NCI-H146 (cell line): ENCODE data around the gene AOAH.

Experiments
- DNase-seq: peaks from one replicate; lab custom pipeline; 2025; lab: John Stamatoyannopoulos, UW

The AOAH gene

DNA sequence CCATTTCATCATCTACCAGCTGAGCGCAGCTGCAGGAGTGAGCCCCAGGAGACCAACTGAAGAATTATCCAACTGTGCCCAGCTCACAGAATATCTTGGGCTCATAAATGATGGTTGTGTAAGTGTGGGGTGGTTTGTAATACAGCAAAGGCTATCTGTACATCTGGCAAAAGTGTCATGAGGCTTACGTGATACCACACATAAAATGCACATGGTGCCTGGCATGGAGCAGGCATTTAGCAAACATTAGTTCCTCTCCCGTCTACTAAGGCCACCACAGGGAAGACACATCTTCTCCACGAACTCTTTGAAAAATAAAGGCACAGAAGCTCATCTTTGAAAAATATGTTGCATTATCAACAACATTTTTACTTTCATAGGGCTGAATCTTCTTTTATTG lies 32.3 kb downstream of the AOAH start:
- DNase-seq, result no peak

DNA sequence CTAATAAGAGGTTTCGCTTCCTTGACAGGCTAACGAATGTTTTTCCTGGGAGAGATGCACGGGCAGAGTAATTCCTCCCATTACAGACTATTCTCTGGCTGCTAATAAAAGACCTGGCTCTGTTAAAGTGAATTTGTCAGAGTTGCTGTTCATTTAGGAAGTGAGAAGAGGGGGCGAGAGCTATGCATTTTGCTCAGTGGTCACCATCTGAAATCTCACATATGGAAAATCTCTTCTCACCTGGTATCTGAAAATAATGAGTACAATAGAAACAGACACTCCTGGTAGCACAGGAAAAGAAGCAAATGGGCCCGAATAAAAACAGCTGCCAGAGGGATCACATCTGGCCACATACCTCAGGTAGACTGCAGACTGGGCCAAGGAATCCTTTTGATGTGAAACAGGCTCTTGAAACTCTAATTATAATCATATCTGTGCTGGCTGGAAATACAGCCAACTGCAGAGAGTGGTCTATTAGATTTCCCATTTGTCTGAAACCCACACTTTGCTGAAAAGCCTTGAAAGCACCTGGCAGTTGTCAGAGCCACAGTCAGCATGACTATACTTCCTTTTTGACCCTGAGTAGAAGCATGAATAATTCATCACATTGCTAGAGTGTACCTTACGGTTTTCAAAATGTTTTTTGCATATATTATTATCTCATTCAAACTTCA lies 33.6 kb downstream of the AOAH start:
- DNase-seq, result no peak

DNA sequence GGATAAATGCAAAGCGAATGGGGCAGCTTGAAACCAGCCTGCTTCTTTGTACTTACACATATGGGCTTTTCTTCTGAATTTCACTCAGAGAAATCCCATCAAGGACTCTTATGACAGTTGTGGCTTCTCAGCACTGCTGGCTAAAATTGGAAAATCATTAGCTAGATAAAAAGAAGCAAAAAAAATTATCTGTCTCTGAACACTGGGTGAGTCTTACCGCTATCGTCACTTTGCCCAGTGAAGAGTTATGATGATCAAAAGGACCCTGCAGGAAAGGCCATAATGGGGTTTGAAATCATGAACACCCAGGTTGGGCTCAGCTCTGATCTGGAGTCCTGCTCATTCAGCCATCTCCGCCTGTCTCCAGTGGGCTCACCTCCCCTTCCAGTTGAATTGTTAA lies 34.3 kb downstream of the AOAH start:
- no peak for DNase-seq

DNA sequence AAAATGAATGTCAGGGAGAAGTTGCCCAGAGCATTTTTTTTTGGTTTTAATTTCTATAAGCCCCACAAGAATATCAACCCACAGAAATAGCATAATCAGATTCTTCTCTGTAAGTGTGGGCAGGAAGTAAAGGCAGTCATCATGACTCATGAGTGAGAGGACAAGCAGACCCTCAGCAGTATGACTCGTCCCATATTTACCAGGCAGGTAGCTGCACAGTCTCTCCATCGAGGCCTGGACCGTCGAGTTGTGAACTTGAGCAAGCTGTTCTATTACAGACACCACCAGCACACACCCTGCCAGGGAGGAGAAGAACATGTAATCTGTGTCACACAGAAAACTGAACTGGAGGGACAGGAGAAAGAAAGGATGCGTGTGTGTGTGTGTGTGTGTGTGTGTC lies 37.8 kb downstream of the AOAH start:
- DNase-seq, result no peak

DNA sequence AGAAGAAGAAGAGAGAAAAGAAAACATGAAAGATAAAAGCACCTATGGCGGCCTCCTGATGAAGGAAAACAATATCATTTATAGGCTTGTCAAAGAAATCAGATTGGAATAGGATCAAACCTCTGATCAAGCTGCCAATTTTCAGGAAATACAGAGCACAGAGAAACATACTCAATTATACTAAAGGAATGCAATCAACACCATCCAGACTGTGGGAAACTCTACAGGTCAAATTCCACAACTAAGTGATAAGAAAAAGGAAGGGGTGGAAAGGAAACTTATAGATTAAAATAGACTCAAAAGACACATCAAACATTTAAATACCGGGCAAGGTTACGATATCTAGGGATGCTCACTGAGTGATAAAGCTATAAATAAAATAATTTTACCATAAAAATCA lies 39.3 kb downstream of the AOAH start:
- no peak for DNase-seq

DNA sequence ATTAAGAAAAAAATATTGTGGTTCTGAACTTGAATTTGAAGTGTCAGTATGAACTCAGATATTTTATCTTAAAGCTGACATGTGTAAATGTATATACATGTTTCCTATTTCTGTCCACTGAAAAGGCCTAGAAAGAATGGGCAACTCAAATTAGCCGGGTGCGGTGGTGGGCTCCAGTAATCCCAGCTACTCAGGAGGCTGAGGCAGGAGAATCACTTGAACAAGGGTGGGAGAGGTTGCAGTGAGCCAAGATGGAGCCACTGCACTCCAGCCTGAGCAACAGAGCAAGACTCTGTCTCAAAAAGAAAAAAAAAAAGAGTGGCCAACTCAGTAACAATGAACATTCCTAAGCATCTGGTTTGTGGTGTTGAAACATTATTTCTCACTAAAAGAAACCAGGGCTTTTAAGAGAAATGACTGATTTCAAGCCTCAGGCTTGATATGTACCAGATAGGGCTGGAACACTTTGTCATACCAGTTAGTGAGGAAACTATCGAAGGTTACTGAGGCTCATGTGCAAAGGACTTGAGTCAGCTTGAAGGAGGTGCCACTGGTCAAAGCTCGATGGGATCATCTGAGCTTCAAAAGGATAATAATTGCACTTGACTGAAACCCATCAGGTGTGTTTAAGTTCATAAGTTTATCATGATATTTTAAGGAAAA lies 40.5 kb downstream of the AOAH start:
- DNase-seq, result no peak

DNA sequence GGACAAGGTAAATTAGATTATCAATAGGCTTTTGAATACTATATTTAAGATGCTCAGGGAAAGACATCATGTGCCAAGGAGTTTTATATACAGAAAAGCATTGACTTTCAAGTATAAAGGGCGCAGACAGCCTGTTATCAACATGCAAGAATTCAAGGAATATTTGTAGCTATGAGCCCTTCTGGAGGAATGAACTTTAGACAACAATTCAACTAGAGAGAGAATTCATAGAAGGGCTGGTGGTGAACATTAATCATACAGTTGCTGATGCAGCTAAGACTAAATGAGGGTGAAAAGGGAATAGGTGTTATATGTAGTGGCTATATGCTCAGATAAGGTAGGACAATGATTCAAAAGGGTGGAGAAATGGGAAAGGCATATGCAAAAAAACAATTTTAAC lies 41.2 kb downstream of the AOAH start:
- no peak for DNase-seq

DNA sequence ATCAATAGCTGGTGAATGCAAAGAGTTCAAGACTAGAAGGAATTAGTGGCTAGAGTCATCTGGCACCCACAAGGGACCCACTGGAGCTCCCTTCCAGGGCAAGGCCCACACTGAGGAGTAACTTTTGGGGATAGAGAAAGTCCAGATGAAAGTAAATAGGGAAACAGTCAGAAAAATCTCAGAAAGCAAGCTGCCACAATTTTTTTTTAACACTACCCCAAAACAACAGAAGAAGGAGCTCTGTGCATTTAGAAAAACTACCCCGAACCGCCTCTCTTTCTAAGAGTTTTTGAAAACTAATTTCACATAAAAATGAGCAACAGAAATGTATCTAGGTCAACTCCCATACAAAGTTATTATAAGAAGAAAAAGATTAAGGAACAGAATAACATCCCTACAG lies 42.2 kb downstream of the AOAH start:
- DNase-seq, result no peak

DNA sequence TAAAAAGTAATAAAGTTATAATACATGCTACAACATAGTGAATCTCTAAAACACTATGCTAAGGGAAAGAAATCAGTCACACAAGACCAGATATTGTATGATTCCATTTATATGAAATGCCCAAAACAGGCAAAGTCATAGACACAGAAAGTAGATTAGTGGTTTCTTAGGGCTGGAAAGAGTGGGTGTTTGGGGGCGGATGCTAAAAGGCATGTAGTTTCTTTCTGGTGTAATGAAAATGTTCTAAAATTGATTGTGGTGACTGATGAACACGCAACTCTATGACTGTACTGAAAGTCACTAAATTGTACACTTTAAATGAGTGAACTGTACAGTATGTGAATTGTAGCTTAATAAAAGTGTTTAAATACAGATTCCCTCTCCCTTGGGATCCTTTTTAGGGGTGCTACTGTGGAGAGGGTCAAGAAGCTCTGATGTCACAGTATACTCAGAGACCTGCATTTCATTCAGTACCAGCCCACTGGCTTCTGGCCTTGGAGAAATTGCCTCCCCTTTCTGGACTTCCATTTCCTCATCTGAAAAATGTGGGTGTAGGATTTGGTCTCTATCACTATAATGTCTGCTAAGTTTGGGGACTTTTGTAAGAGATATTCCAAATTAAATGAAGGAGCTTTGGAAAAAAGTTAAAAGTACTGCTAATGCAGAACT lies 46.4 kb downstream of the AOAH start:
- no peak for DNase-seq

DNA sequence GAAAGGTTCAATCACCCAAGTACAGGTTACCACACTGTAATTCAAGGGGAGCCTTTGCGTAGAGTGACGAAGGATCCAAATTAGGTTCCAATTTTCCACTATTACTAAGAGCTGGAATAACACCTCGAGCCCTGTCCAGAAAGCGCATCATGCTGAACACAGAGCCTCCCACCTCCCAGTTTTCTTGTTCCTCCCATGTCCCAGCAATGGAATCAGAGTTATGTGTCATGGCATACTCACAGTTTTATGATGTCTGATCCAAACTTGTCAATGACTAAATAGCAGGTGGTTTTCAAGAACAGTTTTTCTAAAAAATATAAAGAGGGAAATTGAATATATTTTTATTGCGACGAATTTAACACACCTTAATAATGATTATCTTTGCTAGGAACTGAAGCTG lies 50.6 kb downstream of the AOAH start:
- DNase-seq, result no peak

DNA sequence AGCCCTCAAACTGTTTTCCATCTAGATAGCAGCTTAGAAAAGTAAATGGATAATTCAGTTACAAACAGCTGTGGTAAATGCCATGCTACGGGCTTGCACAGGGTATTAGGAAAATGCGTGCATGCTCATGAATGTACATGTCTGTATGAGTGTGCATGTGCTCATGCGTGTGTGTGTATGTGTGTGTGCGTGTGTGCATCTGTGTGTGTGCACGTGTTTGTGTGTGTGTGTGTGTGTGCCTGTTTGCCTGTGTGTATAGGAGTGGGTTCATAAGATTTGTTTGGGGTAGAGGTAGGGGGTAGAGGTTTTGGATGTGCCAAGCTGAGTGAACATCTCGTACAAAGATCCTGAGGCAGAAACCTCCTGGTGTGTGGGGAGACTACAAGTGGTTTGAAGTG lies 52.9 kb downstream of the AOAH start:
- DNase-seq, result no peak

DNA sequence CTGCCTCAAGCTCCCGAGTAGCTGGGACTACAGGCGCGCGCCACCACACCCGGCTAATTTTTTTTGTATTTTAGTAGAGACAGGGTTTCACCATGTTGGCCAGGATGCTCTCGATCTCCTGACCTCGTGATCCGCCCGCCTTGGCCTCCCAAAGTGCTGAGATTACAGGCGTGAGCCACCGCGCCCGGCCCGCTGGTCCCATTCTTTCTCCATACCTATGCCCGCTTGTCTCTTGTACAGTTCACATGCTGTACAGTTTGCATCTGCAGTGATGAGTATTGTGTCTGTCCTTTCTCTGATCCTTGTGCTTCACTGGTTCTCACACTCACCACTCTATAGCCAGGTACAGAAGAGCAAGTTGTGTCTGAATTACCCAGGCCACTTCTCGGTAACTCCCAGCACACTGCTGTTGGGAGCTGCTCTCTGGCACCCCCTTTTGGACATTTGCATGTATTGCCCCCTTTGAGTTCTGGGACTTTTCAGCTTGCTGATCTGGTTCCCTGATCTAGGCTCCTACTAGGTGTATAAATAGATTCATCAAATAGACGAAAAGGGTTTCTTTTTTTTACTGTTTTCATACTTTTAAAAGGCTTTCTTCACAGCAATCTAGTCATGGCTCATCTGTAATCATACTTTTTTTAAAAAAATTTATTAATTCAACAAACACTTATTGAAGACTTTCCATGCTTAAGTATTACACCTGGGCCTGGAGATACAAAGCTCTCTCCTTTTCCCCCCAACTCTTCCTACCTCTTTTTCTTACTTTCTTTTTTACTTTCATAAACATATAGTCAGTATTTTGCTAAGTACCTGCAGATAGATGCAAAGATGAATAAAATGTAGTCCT lies 53.5 kb downstream of the AOAH start:
- DNase-seq, result peak; percentile 66

DNA sequence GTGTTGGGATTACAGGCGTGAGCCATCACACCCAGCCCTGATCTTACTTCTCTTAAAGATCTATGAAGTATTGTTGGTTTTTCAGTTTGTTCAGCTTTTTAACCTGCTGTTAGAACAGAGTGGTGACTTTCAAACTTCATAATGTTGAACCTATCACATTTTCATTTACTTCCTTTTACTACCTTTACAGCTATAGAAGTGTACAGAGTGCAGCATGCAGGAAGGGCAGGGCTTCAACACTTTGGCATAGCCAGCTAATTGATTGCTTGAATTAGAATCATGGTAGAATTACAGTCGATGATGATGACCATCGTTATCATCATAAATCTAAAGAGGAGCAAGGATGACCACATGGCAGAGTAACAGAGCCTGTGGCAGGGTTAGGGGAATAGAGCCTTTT lies 55.5 kb downstream of the AOAH start:
- DNase-seq, result no peak

DNA sequence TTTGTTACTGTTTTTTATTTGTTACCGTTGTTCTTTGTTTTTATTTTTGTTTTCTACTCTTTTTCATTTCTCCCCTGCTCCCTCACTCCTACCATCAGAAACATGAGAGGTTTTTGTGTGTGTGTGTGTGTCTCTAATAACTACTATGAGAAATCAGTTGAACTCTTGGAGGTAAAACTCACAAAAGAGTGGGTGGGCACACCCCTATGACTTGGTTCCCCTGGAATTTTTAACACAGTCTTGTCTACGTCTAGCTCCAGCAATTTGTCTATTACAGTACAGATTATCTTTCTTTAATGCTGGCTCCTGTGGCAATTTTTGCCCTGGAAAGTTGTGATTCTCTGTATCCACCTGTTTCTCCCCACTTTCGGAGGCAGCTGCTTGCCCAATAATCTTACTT lies 56.2 kb downstream of the AOAH start:
- no peak for DNase-seq

DNA sequence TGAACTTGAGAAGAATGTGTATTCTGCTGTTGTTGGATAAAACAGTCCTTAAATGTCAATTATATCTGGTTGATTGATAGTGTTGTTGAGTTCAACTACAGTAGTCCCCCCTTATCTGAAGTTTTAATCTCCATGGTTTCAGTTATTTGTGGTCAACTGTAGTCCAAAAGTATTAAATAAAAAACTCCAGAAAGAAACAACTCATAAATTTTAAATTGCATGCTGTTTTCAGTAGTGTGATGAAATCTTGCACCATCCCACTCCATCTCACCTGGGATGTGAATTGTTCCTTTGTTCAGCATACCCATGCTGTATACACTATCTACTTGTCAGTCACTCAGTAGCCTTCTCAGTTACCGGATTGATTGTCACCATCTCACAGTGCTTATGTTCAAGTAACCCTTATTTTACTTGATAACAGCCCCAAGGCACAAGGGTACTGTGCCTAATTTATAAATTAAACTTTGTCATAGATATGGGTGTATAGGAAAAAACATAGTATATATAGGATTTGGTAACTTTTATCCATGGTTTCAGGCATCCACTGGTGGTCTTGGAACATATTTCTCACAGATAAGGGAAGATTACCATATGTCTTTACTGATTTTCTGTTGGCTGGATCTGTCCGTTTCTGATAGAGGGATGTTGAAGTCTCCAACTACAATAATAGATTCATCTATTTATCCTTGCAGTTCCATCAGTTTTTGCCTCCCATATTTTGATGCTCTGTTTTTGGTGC lies 57.1 kb downstream of the AOAH start:
- no peak for DNase-seq

DNA sequence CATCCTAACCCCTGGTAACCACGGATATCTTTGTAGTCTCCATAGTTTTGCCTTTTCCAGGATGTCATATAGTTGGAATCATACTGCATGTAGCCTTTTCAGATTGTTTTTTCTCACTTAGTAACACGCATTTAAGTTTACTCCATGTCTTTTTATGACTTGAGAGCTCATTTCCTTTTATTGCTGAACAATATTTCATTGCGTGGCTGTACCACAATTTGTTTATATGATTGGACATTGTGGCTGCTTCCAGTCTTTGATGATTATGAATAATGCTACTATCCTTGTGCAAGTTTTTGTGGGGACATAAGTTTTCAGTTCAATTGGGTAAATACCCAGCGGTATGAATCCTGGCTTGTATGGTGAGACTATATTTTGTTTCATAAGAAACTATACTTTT lies 60.8 kb downstream of the AOAH start:
- no peak for DNase-seq

DNA sequence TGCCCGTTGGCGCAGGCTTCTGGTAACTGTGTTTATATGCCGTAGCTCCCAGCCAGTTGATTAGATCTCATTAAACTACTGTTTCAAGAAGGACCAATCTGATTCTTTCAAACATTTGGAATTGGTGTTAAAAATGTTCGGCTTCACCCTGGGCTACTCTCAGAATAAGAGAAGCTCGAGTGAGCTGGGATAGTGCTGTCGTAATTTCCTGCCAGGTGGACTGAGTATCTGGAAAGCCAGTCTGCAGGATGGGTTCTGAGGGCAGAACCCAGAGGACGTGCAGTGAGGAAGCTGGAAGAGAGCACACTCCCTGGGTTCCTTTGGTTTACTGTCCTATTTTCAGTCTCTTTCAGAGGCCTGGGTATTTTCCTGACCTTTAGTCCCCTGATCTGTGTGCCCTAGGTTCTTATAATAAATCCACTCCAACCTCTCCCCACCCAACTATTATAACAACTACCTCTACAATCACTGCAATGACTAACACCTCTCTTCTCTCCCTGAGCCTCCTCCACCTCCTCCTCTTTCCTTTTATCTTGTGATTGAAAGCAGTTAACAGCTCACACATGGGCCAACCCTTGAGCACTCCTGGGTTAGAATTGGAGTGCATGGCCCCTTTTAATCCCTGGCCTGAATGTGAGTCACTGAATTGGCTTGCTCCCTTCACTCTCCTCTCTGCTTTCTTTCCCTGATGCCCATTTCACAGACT lies 63.0 kb downstream of the AOAH start:
- no peak for DNase-seq

DNA sequence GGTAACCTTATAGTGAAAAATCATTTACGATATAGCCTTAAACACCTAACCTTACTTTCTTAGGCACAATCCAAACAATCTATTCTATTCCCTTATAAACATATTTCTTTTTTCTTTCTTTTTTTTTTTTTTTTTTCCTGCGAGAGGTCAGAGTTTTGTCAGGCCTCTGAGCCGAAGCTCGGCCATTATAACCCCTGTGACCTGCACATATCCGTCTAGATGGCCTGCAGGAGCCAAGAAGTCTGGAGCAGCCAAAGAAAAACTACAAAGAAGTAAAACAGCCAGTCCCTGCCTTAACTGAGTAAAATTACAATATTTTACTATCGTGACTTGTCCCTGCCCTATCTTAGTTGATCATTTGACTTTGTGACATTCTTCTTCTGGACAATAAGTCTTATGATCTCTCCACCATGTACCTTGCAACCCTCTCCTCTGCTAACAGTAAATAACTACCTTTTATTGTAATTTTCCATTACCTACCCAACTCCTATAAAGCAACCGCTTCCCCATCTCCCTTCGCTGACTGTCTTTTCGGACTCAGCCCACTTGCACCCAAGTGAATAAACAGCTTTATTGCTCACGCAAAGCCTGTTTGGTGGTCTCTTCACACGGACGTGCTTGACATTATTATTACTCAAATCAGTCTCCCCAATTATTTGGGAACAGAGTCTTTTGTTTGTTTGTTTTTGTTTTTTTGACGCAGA lies 64.5 kb downstream of the AOAH start:
- no peak for DNase-seq

DNA sequence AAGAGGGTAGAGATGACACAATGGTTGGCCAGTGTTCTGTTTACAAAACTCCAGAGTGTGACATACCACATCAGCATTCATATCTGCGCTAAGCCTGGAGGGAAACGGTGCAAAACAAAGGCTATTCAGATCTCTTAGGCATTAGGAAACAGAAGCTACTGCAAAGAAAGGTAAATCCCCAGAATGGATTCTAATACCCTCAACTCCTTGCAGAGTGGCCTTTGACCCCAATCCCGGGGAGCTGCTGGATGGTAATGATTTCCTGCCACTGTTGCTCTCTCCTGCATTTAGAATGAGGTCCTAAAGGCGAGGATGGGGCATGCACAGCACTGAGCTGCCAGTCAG lies 65.2 kb downstream of the AOAH start:
- peak; percentile 58 for DNase-seq

DNA sequence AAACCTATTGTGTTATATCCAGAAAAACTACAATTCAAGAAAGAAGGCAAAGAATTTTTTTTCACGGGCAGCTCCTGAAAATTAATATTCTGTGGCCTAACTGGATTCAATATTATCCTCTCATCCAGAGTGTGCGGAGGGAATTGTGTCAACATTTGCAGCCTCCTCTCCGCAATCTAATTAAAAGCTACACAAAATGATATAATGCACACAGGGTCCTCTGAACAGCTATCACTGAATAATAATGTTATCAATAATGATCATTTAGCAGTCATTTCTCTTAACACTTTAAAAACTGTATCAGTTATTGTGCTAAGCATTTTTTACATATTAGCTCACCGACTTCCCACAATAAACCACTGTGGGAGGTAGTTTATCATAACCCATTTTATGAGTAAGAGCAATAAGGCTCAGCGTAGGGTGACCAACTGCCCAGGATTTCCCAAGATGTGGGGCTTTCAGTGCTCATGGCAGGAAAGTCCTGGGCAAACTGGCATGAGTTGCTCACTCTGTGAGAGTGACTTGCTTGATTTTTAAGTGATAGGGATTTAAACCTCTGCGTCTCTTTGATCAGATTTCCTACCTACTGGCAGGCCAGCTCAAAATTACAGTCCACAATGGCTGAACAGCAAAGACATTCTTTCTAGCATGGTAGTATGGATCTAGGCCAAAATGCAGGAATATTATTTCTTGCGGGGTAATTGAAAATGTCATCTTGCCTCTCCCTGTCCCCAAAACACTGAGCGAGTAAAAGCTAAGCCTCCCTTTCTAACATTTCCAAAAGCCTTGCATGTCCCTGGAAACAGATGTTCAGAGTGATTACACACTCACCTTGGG lies 65.7 kb downstream of the AOAH start:
- no peak for DNase-seq
